ENCODE results near the gene ANO9.

GRCh38 chr11:403761-404431, 37.9 kb downstream of the ANO9 start:
- TF ChIP-seq CTCF (IDR thresholded peaks at IDR 0.05), result no peak
- TF ChIP-seq POLR2A (IDR thresholded peaks at IDR 0.05), result no peak
